Spleen (tissue), 11 donors: ENCODE results near the gene NTN1. TPM values are rescaled to one million over a fixed set of nuclear protein-coding genes. Genes with fewer than 3 reads are reported as not detected.
A peak's percentile ranks its signal among the peaks of the same experiment; 100 is the strongest.

Experiments
- DNase-seq: peaks from one replicate; pipeline ENCODE4 v3.0.0-alpha.2; 2020
- H3K27ac ChIP-seq, 8 donors: fragments of 200-600 bp; sonication (generic) in 7 of 8; 1 replicate in 4 of 8; 2 replicates in 4 of 8; pipeline versions ENCODE4 v1.5.0 to v1.8.0; 2016 to 2021; ENCODE audit warnings: inconsistent platforms in 4 of 8, mild to moderate bottlenecking in 4 of 8, moderate library complexity in 1 of 8
- H3K27me3 ChIP-seq, 7 donors: fragments of 200-600 bp; sonication (generic) in 6 of 7; replicated peaks in 1 of 7; 1 replicate in 4 of 7; 2 replicates in 3 of 7; pipeline versions ENCODE4 v1.5.0 to v1.8.0; 2016 to 2021; ENCODE audit warnings: inconsistent platforms in 3 of 7, mild to moderate bottlenecking in 1 of 7
- H3K36me3 ChIP-seq, 6 donors: fragments of 200-600 bp; sonication (generic) in 5 of 6; 1 replicate in 4 of 6; 2 replicates in 2 of 6; pipeline versions ENCODE4 v1.5.0 to v1.8.0; 2016 to 2021; ENCODE audit warnings: inconsistent platforms in 2 of 6
- H3K4me1 ChIP-seq, 6 donors: fragments of 200-600 bp; sonication (generic) in 5 of 6; 1 replicate in 3 of 6; 2 replicates in 3 of 6; pipeline versions ENCODE4 v1.5.0 to v1.8.0; 2016 to 2021; ENCODE audit warnings: inconsistent platforms in 3 of 6
- H3K4me3 ChIP-seq, 8 donors: fragments of 200-600 bp; sonication (generic) in 7 of 8; 1 replicate in 4 of 8; 2 replicates in 4 of 8; pipeline versions ENCODE4 v1.5.0 to v1.8.0; 2016 to 2021; ENCODE audit warnings: inconsistent platforms in 4 of 8, mild to moderate bottlenecking in 4 of 8, moderate library complexity in 2 of 8
- H3K9me3 ChIP-seq, 8 donors: fragments of 200-600 bp; sonication (generic) in 7 of 8; 1 replicate in 4 of 8; 2 replicates in 4 of 8; pipeline versions ENCODE4 v1.5.0 to v1.8.0; 2016 to 2021; ENCODE audit warnings: inconsistent platforms in 4 of 8
- CTCF ChIP-seq, 11 experiments: fragments of 200-600 bp in 7 of 11; fragments of 450-650 bp in 4 of 11; sonication (generic) in 4 of 11; IDR thresholded peaks in 8 of 11; conservative IDR thresholded peaks in 3 of 11; 1 replicate in 7 of 11; 2 replicates in 4 of 11; pipeline versions ENCODE4 v1.4.0 to v1.8.0; 2016 to 2021; ENCODE audit warnings: antibody characterized with exemption in 11 of 11, inconsistent platforms in 4 of 11, mild to moderate bottlenecking in 1 of 11
- POLR2A ChIP-seq, 3 donors: fragments of 450-650 bp; IDR thresholded peaks; one replicate each; pipeline ENCODE4 v1.5.1; 2017; ENCODE audit warnings: antibody characterized with exemption in 3 of 3, mild to moderate bottlenecking in 1 of 3
- POLR2AphosphoS5 ChIP-seq, 3 donors: sonication (generic); formaldehyde crosslinking; IDR thresholded peaks; one replicate each; pipeline ENCODE4 v1.5.1; 2017; ENCODE audit warnings: antibody characterized with exemption in 3 of 3
- WGBS, 5 donors: extraction: QIAGEN DNeasy Blood & Tissue Kit in 3 of 5; methylation state at CpG; one replicate each; pipeline versions ENCODE4 v1.1.5 to v1.1.7; 2013 to 2018; 5-methylcytosine and 5-hydroxymethylcytosine counted together
- intact Hi-C: fragments of 100-400 bp; cut with DNase I; formaldehyde crosslinking; loops from one replicate; pipeline ENCODE4 v1.15.0; 2023; ENCODE audit warnings: low total_unique reads
- polyA plus RNA-seq, 3 donors: library from polyadenylated mRNA; stranded (reverse); fragments of 200-250 nt; gene quantifications; one replicate each; pipeline ENCODE4 v1.2.1, GENCODE V29; 2013
- total RNA-seq, 7 donors: library from RNA; depleted of rRNA in 3 of 7; stranded (reverse); fragments of >200 nt in 3 of 7; fragmentation: NEBNext Ultra II Directional in 4 of 7; extraction: Animal tissue kit (Norgen Biotek cat#: 25700) in 4 of 7; gene quantifications; one replicate each; pipeline versions ENCODE4 v1.1.0 to v1.2.1, GENCODE V29; 2016 to 2021
- donor health status: healthy with polysubstance abuse.
- donor health status: DM: no; HTN: no; CAD: no; lungs with moderate emphysema.
- donor health status: DM: no; HTN: no; CAD: no.
- donor health status: Bipolar disorder and iron deficiency.
- donor health status: healthy.
- donor health status: DM: no; HTN: no; CAD: no.
- donor health status: DM: yes; HTN: yes; CAD: no.

The NTN1 gene
- total and polyA plus RNA-seq, 10 donors: 0.07 to 0.43 (median 0.23) TPM; not detected in 2

- no peak for TF ChIP-seq CTCF (IDR thresholded peaks at IDR 0.05 in 8 of 11, conservative IDR thresholded peaks at IDR 0.05 in 3 of 11)
- TF ChIP-seq POLR2A (IDR thresholded peaks at IDR 0.05): no peak
- no peak for TF ChIP-seq POLR2AphosphoS5 (IDR thresholded peaks at IDR 0.05)
- no peak for DNase-seq
- H3K9me3 ChIP-seq: no peaks in the 10 kb centered on the region
- H3K4me1 ChIP-seq: no peaks in the 10 kb centered on the region
- H3K27ac ChIP-seq: no peak overlapping the region
- 29 to 50% (median 33%) methylated on average over 6 of the region's 6 CpGs for WGBS, 5 donors
- H3K36me3 ChIP-seq: no peaks in the 10 kb centered on the region
- no peak overlapping the region for H3K4me3 ChIP-seq
- intact Hi-C loops: no loop called here
- H3K27me3 ChIP-seq: peaks cover 0 to 1% (median 0%) of the 10 kb centered on the region in 7 donors
These were observed 86.8 kb downstream of the NTN1 start for GRCh38 chr17:9108146-9108545.

GRCh38 chr17:9109933-9110332, 88.6 kb downstream of the NTN1 start:
- WGBS, 5 donors: 69 to 82% (median 81%) methylated on average over 4 of the region's 4 CpGs
- TF ChIP-seq POLR2AphosphoS5 (IDR thresholded peaks at IDR 0.05) (no peak), CTCF (IDR thresholded peaks at IDR 0.05 in 8 of 11, conservative IDR thresholded peaks at IDR 0.05 in 3 of 11) (no peak), POLR2A (IDR thresholded peaks at IDR 0.05) (no peak)
- no peak for DNase-seq

GRCh38 chr17:9110501-9110900, 89.2 kb downstream of the NTN1 start:
- 92 to 93% (median 93%) methylated on average over 7 of the region's 7 CpGs for WGBS, 5 donors
- no peak overlapping the region for H3K27ac ChIP-seq
- no peak for DNase-seq
- intact Hi-C loops: no loop called here
- H3K9me3 ChIP-seq: no peaks in the 10 kb centered on the region
- H3K4me3 ChIP-seq: no peak overlapping the region
- peaks cover 0 to 5% (median 2%) of the 10 kb centered on the region in 6 donors for H3K4me1 ChIP-seq
- H3K36me3 ChIP-seq: no peaks in the 10 kb centered on the region
- TF ChIP-seq POLR2A (IDR thresholded peaks at IDR 0.05) (no peak), POLR2AphosphoS5 (IDR thresholded peaks at IDR 0.05) (no peak), CTCF (IDR thresholded peaks at IDR 0.05 in 8 of 11, conservative IDR thresholded peaks at IDR 0.05 in 3 of 11) (no peak)
- H3K27me3 ChIP-seq: peaks cover 0 to 21% (median 6%) of the 10 kb centered on the region in 7 donors

More at GRCh38 chr17:9109933-9110332, 88.6 kb downstream of the NTN1 start:
- Histone ChIP-seq H3K9me3 (no peaks in the 10 kb centered on the region), H3K27me3 (peaks cover 0 to 16% (median 5%) of the 10 kb centered on the region in 7 donors), H3K27ac (no peak overlapping the region), H3K4me3 (no peak overlapping the region), H3K4me1 (no peaks in the 10 kb centered on the region), H3K36me3 (no peaks in the 10 kb centered on the region)
- intact Hi-C loops: no loop called here

- H3K9me3 ChIP-seq: peaks cover 0 to 13% (median 8%) of the 10 kb centered on the region in 8 donors
- peaks cover 0 to 58% (median 6%) of the 10 kb centered on the region in 7 donors for H3K27me3 ChIP-seq
- 21 to 33% (median 25%) methylated on average over 18 to 41 of the region's 41 CpGs for WGBS, 5 donors
- H3K4me3 ChIP-seq: peak overlapping the region in 3 of 8 donors; percentile 10 to 45 (median 17)
- no peaks in the 10 kb centered on the region for H3K36me3 ChIP-seq
- DNase-seq: no peak
- H3K4me1 ChIP-seq: peaks cover 0 to 11% (median 3%) of the 10 kb centered on the region in 6 donors
- intact Hi-C loops: no loop called here
- TF ChIP-seq POLR2A (IDR thresholded peaks at IDR 0.05) (no peak), CTCF (IDR thresholded peaks at IDR 0.05 in 8 of 11, conservative IDR thresholded peaks at IDR 0.05 in 3 of 11) (no peak), POLR2AphosphoS5 (IDR thresholded peaks at IDR 0.05) (no peak)
- no peak overlapping the region for H3K27ac ChIP-seq
These were observed 94.2 kb downstream of the NTN1 start for GRCh38 chr17:9115214-9116191.
